Endothelial cell of umbilical vein (primary cell): ENCODE data around the gene BICD2. TPM values are rescaled to one million over a fixed set of nuclear protein-coding genes. Genes with fewer than 3 reads are reported as not detected.

Experiments
- BruUV-seq: library from RNA; stranded (reverse); fragments of 400-500 nt; replicated peaks from 2 replicates; lab custom pipeline; 2021; lab: Mats Ljungman, UMichigan
- CTCF ChIA-PET: fragments of 300-600, 350-600 bp; sonication (Branson Sonifier 250); formaldehyde crosslinking; loops from one replicate; lab custom pipeline; 2021; ENCODE audit warnings: antibody characterized with exemption, inconsistent platforms; lab: Charles Lee
- POLR2A ChIA-PET: fragments of 300-600, 350-600 bp; sonication (Branson Sonifier 250); formaldehyde crosslinking; loops from one replicate; lab custom pipeline; 2021; ENCODE audit warnings: antibody characterized with exemption, inconsistent platforms; lab: Charles Lee
- DNase-seq: peaks from one replicate; pipeline ENCODE4 v3.0.0-alpha.2; 2011; ENCODE audit warnings: low read depth, low spot score
- FAIRE-seq: peaks from 2 replicates; lab custom pipeline; 2011; peaks lifted over from hg19 to GRCh38; lab: Jason Lieb, UNC
- H2AFZ ChIP-seq: 2 replicates; pipeline ENCODE4 v1.6.0; 2012; ENCODE audit warnings: low read depth, low read length, control low read depth, inconsistent platforms
- H3K27ac ChIP-seq: 2 replicates; pipeline ENCODE4 v1.5.1; 2011; ENCODE audit warnings: low read depth, mild to moderate bottlenecking, control low read depth, low read length, moderate library complexity; ENCODE audit not compliant: insufficient read depth
- H3K27me3 ChIP-seq, 2 experiments: 2 replicates each; pipeline versions ENCODE4 v1.6.0 to v1.6.1; 2011; ENCODE audit warnings: low read length in 2 of 2, mixed read lengths in 1 of 2; ENCODE audit not compliant: control insufficient read depth in 2 of 2, insufficient read depth in 2 of 2
- H3K36me3 ChIP-seq, 2 experiments: 2 replicates in 1 of 2; 3 replicates in 1 of 2; pipeline ENCODE4 v1.5.1; 2011; ENCODE audit warnings: low read length in 2 of 2, mild to moderate bottlenecking in 1 of 2, moderate library complexity in 1 of 2; ENCODE audit not compliant: control insufficient read depth in 2 of 2, insufficient read depth in 2 of 2; ENCODE audit errors: extremely low read depth in 1 of 2
- H3K4me1 ChIP-seq: 3 replicates; pipeline ENCODE4 v1.5.1; 2011; ENCODE audit warnings: mild to moderate bottlenecking, low read length; ENCODE audit not compliant: control insufficient read depth, insufficient read depth; ENCODE audit errors: extremely low read depth
- H3K4me2 ChIP-seq: 2 replicates; pipeline ENCODE4 v1.6.1; 2011; ENCODE audit warnings: low read length, control low read depth, mixed read lengths; ENCODE audit not compliant: insufficient read depth
- H3K4me3 ChIP-seq, 3 experiments: fragments of 200-600 bp in 1 of 3; sonication (generic), shearing (Covaris generic) in 1 of 3; replicated peaks in 1 of 3; 2 replicates each; pipeline ENCODE4 v1.5.1; 2011 to 2016; ENCODE audit warnings: control low read depth in 3 of 3, low read length in 3 of 3, mild to moderate bottlenecking in 2 of 3, inconsistent platforms in 1 of 3, low read depth in 1 of 3, moderate library complexity in 1 of 3; ENCODE audit not compliant: insufficient read depth in 1 of 3
- H3K79me2 ChIP-seq: 2 replicates; pipeline ENCODE4 v1.6.0; 2012; ENCODE audit warnings: low read length, inconsistent platforms; ENCODE audit not compliant: control insufficient read depth, insufficient read depth
- H3K9ac ChIP-seq: replicated peaks from 2 replicates; pipeline ENCODE3; 2011; ENCODE audit warnings: low read length, control low read depth; ENCODE audit not compliant: insufficient read depth; ENCODE audit errors: extremely low read depth
- H3K9me1 ChIP-seq: replicated peaks from 3 replicates; pipeline ENCODE4 v1.6.0; 2011; ENCODE audit warnings: mild to moderate bottlenecking, low read length; ENCODE audit not compliant: control insufficient read depth, insufficient read depth; ENCODE audit errors: extremely low read depth
- H3K9me3 ChIP-seq: replicated peaks from 2 replicates; pipeline ENCODE4 v1.5.1; 2012; ENCODE audit warnings: low read length, inconsistent platforms; ENCODE audit not compliant: control insufficient read depth, insufficient read depth
- H4K20me1 ChIP-seq: replicated peaks from 2 replicates; pipeline ENCODE3; 2011; ENCODE audit warnings: mild to moderate bottlenecking, low read length; ENCODE audit not compliant: control insufficient read depth, insufficient read depth; ENCODE audit errors: extremely low read depth
- CTCF ChIP-seq, 2 donors: IDR thresholded peaks; 1 replicate in 1 of 2; 2 replicates in 1 of 2; pipeline ENCODE4 v1.5.1; 2011; ENCODE audit warnings: low read length in 2 of 2, mild to moderate bottlenecking in 2 of 2, moderate library complexity in 2 of 2, control low read depth in 1 of 2, inconsistent platforms in 1 of 2, low read depth in 1 of 2; ENCODE audit not compliant: insufficient read depth in 1 of 2; ENCODE audit errors: extremely low read depth in 1 of 2
- EZH2 ChIP-seq: IDR thresholded peaks from 2 replicates; pipeline ENCODE4 v1.6.1; 2012; ENCODE audit warnings: borderline replicate concordance, low read depth, mild to moderate bottlenecking, moderate library complexity, low read length, inconsistent platforms; ENCODE audit not compliant: severe bottlenecking
- FOS ChIP-seq: IDR thresholded peaks from 2 replicates; pipeline ENCODE4 v1.6.1; 2011; ENCODE audit warnings: mild to moderate bottlenecking, low read length, moderate library complexity, borderline replicate concordance; ENCODE audit not compliant: insufficient read depth
- GATA2 ChIP-seq: IDR thresholded peaks from 2 replicates; pipeline ENCODE4 v1.7.0; 2011; ENCODE audit warnings: low read depth, mild to moderate bottlenecking, moderate library complexity, mixed read lengths, low read length; ENCODE audit not compliant: insufficient read length, insufficient read depth
- JUN ChIP-seq: IDR thresholded peaks from 2 replicates; pipeline ENCODE4 v1.6.1; 2011; ENCODE audit warnings: borderline replicate concordance, low read depth; ENCODE audit not compliant: insufficient read length, insufficient read depth
- MAX ChIP-seq: IDR thresholded peaks from 2 replicates; pipeline ENCODE4 v1.6.1; 2011; ENCODE audit not compliant: insufficient read depth, insufficient read length
- MYC ChIP-seq: IDR thresholded peaks from one replicate; pipeline ENCODE4 v1.6.1; 2011; ENCODE audit warnings: mild to moderate bottlenecking, low read depth, low read length
- POLR2A ChIP-seq: IDR thresholded peaks from 2 replicates; pipeline ENCODE4 v1.6.1; 2012; ENCODE audit warnings: low read depth, mild to moderate bottlenecking, control low read depth, low read length
- POLR2AphosphoS5 ChIP-seq: IDR thresholded peaks from 2 replicates; pipeline ENCODE4 v1.6.1; 2012; ENCODE audit warnings: low read depth, mild to moderate bottlenecking, control low read depth, low read length, moderate library complexity; ENCODE audit not compliant: insufficient read depth
- dilution Hi-C: fragments of 300-500 bp; cut with MboI; formaldehyde crosslinking; loops from one replicate; pipeline ENCODE4 v1.15.0; 2019; ENCODE audit warnings: low sequenced_read_pairs; ENCODE audit not compliant: extremely low pct_ligation_motif_present
- intact Hi-C: fragments of 100-400 bp; cut with micrococcal nuclease; formaldehyde crosslinking; loops from one replicate; pipeline ENCODE4 v1.10.0; 2022
- polyA plus RNA-seq, 4 experiments: library from polyadenylated mRNA; depleted of rRNA in 3 of 4; stranded (reverse) in 3 of 4; unstranded in 1 of 4; fragments of >200 nt; gene quantifications; 2 replicates each; pipeline versions ENCODE4 v1.2.1 to v1.2.3, GENCODE V29; 2011 to 2012; ENCODE audit warnings: missing spikeins in 1 of 4
- total RNA-seq: library from RNA; stranded (reverse); gene quantifications from 2 replicates; pipeline ENCODE4 v1.2.3, GENCODE V29; 2021

BICD2 gene
- total and polyA plus RNA-seq, 2 donors (not counting 3 experiments of a cell fraction or from before 2014, with no cell fraction given), result 14.3 to 39.3 TPM

DNA sequence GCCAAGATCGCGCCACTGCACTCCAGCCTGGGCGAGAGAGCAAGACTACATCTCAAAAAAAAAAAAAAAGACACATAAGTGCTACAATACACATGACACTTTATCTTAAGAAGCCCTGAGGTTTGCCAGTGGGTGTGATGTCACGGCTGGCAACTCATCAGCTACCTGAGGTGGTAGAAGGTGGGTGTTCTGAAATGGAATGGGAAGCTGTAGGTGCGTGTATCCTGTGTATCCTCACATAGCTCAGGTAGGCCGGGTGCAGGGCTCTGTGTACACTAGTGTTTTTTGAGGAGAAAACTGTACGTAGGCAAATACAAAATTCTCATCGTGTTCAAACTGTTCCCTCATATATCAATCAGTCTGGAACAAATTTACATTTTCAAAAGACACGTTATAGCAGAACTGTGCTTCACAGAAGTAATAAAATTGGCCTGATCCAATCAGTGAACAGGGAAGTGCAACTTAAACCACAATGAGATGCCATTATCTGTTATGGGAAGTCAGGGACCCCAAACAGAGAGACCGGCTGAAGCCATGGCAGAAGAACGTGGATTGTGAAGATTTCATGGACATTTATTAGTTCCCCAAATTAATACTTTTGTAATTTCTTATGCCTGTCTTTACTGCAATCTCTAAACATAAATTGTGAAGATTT, 10.4 kb downstream of the BICD2 start:
- H3K79me2 ChIP-seq, result peaks cover 69% of the 10 kb centered on the region
- H3K9me1 ChIP-seq, result no peaks in the 10 kb centered on the region
- no peak for FAIRE-seq
- no peak overlapping the region for H3K4me3 ChIP-seq
- H4K20me1 ChIP-seq, result no peaks in the 10 kb centered on the region
- dilution Hi-C loops (no loop called here), intact Hi-C loops (no loop called here)
- H3K4me1 ChIP-seq, result peaks cover 13% of the 10 kb centered on the region
- no TSS peak for BruUV-seq
- DNase-seq, result no peak
- ChIA-PET CTCF (interaction anchor here (1.2 kb wide), 1 partner anchor 36 kb away, joined by 3 read pairs; no protein-coding TSS in a partner anchor), POLR2A (no interaction called here)
- no peak for TF ChIP-seq MAX
- TF ChIP-seq EZH2, result no peak
- no peak for TF ChIP-seq JUN
- no peak for TF ChIP-seq POLR2AphosphoS5
- no peak for TF ChIP-seq CTCF (IDR thresholded peaks at IDR 0.05; ENCODE audit: extremely low read depth in 1 of 2, insufficient read depth in 1 of 2, low read depth in 1 of 2, low read length in 2 of 2)
- TF ChIP-seq FOS, result no peak
- no peak for TF ChIP-seq POLR2A
- no peak for TF ChIP-seq GATA2
- no peak for TF ChIP-seq MYC
- no peak overlapping the region for H3K9ac ChIP-seq
- no peak overlapping the region for H2AFZ ChIP-seq
- H3K36me3 ChIP-seq, result no peaks in the 10 kb centered on the region
- no peak overlapping the region for H3K27ac ChIP-seq
- H3K4me2 ChIP-seq, result no peak overlapping the region
- no peaks in the 10 kb centered on the region for H3K27me3 ChIP-seq
- no peaks in the 10 kb centered on the region for H3K9me3 ChIP-seq
